Lung microvascular endothelial cell (primary cell): ENCODE measurements around the gene MEGF9. TPM values are rescaled to one million over a fixed set of nuclear protein-coding genes. Genes with fewer than 3 reads are reported as not detected.

Experiments
- DNase-seq, 2 donors: peaks; one replicate each; pipeline versions ENCODE4 v3.0.0 to v3.0.0-alpha.2; 2010; ENCODE audit warnings: low read depth in 2 of 2
- total RNA-seq: library from RNA; depleted of rRNA; stranded (reverse); fragments of >200 nt; gene quantifications from 2 replicates; pipeline ENCODE4 v1.2.1, GENCODE V29; 2014

Gene MEGF9
- total RNA-seq, 1 donor from 2014 or later: 4.8 TPM

GRCh38 chr9:120707170-120707569 is 7.1 kb downstream of the MEGF9 start:
- no peak for DNase-seq

GRCh38 chr9:120705174-120705573 is 9.1 kb downstream of the MEGF9 start:
- no peak for DNase-seq

- no peak for DNase-seq
Measured at GRCh38 chr9:120702075-120702474, 12.2 kb downstream of the MEGF9 start.

DNA sequence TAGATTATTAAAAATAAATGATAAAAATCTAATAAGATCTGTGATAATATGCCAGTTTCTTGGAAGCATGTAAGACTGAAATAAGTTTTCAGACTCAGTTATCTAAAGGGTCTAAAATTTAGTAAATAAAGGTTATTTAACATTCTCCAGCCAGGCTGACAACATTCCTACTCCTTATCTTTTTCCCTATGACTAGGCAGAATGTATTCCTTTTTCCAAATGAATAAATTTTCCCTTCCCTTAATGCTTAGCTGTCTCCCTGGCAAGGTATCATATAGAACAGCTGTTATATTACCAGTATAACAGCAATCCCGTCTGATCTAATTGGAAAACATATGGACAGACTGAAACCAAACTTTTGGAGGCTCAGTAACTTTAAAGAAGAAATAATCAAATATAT is 13.0 kb downstream of the MEGF9 start:
- DNase-seq: no peak

DNA sequence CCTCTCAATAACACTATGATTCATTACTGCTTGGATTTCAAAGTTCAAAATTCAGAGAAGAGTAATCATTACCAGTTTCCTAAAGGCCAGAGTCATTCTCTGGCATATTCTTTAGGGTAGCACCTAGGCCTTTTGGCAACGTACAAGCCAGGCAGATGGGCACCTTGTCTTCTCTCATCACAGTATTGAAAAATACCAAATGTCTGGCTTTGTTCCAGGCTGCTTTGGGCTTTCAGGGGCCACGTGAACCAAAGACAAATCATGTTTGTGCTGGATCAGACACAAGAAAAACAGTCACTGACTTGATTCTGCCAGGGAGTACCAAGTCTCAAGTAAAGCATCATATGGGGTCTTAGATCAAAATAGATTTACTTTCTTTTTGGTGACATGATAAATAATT is 15.5 kb downstream of the MEGF9 start:
- DNase-seq: peak in 1 of 2 donors; percentile 63

- DNase-seq: no peak
Measured at GRCh38 chr9:120697448-120697847, 16.8 kb downstream of the MEGF9 start.

- DNase-seq: peak in 1 of 2 donors; percentile 20
Measured at GRCh38 chr9:120696551-120697230, 17.6 kb downstream of the MEGF9 start.

GRCh38 chr9:120694559-120694958 is 19.7 kb downstream of the MEGF9 start:
- DNase-seq: no peak

GRCh38 chr9:120693700-120694008 is 20.6 kb downstream of the MEGF9 start:
- no peak for DNase-seq

DNA sequence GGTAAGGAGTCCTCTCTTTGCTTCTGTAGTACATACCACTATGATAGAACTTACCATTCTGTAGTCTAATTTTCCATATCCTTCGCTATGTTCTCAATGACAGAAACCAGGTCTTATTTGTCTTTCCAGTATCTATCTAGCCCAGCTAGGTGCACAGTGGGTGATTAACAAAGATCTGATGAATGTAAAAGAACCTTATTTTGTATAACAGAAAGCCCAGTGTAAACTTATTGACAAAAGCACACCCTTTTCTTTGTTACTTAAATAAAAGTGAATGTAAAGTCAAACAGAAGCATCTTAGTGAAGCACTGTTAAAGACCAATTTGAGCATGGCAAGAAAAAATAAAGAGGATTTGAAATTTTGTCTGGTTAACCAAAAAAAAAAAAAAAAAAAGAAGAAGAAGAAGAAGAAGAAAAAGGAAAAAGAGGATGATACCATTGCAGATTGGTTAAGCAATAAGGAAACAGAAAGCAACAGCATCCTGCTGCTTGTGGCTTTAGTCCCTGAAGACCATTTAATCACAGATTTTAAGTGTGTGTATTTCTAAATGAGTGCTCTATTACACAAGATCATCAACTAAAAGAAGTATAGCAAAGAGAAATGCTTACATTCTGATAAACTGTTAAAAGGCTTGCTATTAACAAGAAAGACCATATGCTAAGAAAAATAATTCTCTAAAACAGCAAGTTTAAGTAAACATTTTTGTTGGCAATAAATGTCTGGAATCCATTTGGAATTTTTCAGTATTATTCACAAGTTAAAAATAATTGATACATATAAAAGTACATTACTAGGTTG is 21.2 kb downstream of the MEGF9 start:
- DNase-seq: no peak

DNA sequence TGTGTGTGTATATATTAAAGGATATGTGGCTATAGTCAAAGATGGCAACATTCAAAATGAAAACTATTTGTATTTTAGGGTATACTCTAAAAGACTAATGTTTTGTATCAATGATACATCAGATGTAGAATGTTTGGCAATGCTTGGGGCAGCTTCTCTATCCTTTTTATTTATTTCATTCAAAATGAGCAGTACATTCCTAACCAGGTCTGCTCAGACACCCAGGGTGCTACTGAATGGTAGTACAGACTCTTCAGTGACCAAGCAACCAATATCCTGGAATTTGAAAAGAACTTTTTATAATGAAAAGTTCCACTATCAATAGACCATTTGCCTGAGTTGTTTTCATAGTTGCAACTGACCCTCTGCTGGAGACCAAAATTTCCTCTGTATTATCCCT is 23.9 kb downstream of the MEGF9 start:
- DNase-seq: no peak

- DNase-seq: no peak
Measured at GRCh38 chr9:120689860-120690259, 24.4 kb downstream of the MEGF9 start.

- DNase-seq: no peak
Measured at GRCh38 chr9:120688758-120689157, 25.5 kb downstream of the MEGF9 start.

DNA sequence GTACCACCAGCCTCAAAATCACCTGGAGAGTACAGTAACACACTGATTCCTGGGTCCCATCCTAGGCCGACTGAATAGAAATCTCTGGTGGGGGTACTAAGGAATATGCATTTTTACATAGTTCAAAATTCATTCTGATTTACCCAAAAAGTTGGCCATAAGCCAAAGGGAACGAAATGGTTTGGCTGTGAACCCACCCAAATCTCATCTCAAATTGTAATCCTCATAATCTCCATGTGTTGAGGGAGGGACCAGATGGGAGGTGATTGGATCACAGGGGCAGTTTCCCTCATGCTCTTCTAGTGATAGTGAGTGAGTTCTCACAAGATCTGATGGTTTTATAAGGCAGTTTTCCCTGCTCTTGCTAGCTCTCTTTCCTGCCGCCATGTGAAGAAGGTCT is 31.1 kb downstream of the MEGF9 start:
- no peak for DNase-seq

GRCh38 chr9:120681121-120681520 is 33.1 kb downstream of the MEGF9 start:
- DNase-seq: no peak

DNA sequence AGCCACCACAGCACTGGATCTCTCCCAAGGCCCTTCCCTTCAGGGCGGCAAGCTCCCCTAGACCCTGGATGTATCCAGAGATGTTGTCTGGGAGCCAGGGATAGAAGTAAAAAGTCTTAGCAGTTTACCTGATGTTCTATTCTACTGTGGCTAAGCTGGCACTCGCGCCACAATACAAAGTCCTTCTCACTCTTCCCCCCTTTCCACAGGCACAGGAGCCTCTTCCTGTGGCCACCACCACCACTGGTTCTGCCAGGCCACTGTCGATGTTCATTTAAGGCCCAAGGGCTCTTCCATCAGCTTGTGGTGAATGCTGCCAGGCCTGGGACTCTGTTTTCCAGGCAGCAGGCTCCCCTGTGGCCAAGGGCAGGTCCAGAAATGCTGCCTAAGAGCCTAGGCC is 33.7 kb downstream of the MEGF9 start:
- DNase-seq: no peak

GRCh38 chr9:120680161-120680560 is 34.1 kb downstream of the MEGF9 start:
- DNase-seq: no peak

GRCh38 chr9:120677965-120678364 is 36.3 kb downstream of the MEGF9 start:
- DNase-seq: peak in 1 of 2 donors; percentile 26

DNA sequence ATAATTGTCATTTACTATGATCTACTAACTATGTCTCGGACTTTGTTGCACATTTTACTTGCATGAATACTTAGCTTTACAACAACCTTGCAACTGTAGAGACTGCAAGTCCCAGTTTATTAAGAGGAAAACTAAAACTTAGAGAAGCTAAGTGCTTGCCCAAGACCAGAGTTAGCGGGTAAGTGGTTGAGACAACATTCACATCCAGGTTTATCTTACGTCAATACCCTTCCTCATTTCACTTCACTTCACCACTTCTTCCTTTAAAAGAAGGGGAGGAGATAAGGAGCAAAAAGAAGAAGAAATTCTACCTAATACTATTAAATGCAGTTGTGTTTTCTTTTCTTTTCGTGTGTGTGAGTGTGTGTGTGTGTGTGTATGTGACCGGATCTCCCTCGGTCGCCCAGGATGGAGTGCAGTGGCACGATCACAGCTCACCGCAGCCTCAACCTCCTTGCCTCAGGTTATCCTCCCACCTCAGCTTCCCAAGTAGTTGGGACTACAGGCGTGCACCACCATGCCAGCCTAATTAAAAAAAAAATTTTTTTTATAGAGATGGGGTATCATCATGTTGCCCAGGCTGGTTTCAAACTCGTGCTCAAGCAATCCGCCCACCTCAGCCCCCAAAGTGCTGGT is 37.4 kb downstream of the MEGF9 start:
- DNase-seq: no peak

- peak; percentile 38 to 68 for DNase-seq
Measured at GRCh38 chr9:120668399-120668798, 45.9 kb downstream of the MEGF9 start.

DNA sequence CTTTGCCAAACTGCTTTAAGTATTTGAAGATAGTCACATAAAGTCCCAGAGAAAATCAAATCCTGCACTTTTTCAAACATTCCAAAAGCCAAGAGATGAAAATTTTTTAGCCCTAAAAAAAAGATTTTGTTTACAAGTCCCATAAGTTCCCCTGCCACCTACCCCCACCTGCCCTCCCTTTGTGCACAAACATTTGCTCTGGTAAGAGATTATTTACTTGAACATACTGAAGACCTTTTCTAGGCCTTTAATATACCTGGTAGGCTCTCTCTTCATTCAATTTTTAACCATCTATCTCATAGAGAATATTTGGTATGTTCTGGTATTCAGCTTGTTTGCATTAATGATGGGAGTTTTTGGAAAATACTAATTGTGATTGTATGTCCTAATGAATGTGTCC is 50.3 kb downstream of the MEGF9 start:
- no peak for DNase-seq

DNA sequence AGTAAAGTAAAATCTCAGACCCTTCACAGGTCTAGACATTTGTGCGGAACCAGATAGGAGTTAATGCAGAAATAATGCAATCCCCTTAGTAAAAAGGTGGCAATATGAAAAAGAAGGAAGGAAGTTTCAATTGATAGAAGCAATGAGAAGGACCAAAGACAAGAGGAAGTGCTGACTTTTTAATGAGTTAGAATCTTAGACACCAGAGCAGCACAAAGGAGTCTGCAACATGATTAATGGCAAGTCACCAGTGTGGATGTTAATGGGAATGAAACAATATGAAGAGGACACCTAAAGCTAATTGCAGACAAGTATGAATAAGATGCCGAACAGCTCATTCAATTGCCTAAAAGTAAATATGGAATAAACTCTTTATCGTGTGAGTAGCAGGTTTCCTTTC is 50.9 kb downstream of the MEGF9 start:
- peak in 1 of 2 donors; percentile 11 for DNase-seq

- no peak for DNase-seq
Measured at GRCh38 chr9:120662513-120662912, 51.8 kb downstream of the MEGF9 start.
